Activated CD4-positive, alpha-beta T cell treated with anti-CD3 and anti-CD28 coated beads for 36 hours (primary cell): Measurements from ENCODE around the gene PRKG1. TPM values are rescaled to one million over a fixed set of nuclear protein-coding genes. Genes with fewer than 3 reads are reported as not detected.

ENCODE experiments used
- ATAC-seq: fragments of 200-7000 bp; cut with Tn5 transposase; one replicate; pipeline ENCODE4 v1.10.0; 2021; ENCODE audit warnings: mild to moderate bottlenecking, moderate library complexity
- CTCF ChIA-PET: fragments of 350-600 bp; sonication (Branson Sonifier 250); formaldehyde crosslinking; loops from one replicate; lab custom pipeline; 2021; ENCODE audit warnings: antibody characterized with exemption; lab: Charles Lee
- POLR2A ChIA-PET: fragments of 350-600 bp; sonication (Branson Sonifier 250); formaldehyde crosslinking; loops from one replicate; lab custom pipeline; 2021; ENCODE audit warnings: antibody characterized with exemption, inconsistent platforms; lab: Charles Lee
- DNase-seq: peaks from one replicate; pipeline ENCODE4 v3.0.0-alpha.2; 2020
- H3K27ac Mint-ChIP-seq: one replicate; pipeline ENCODE4 v1.8.0; 2021; ENCODE audit warnings: mixed read lengths
- H3K27me3 Mint-ChIP-seq: one replicate; pipeline ENCODE4 v1.8.0; 2021; ENCODE audit warnings: mixed read lengths
- H3K36me3 Mint-ChIP-seq: one replicate; pipeline ENCODE4 v1.8.0; 2021; ENCODE audit warnings: low read depth, mixed read lengths
- H3K4me1 Mint-ChIP-seq: one replicate; pipeline ENCODE4 v1.8.0; 2021; ENCODE audit warnings: mixed read lengths
- H3K4me3 Mint-ChIP-seq: one replicate; pipeline ENCODE4 v1.8.0; 2021; ENCODE audit warnings: mild to moderate bottlenecking, moderate library complexity, mixed read lengths
- H3K9me3 Mint-ChIP-seq: one replicate; pipeline ENCODE4 v1.8.0; 2021; ENCODE audit warnings: low read depth, mixed read lengths
- intact Hi-C, 2 experiments: fragments of 100-400 bp; cut with DNase I in 1 of 2; cut with micrococcal nuclease in 1 of 2; formaldehyde crosslinking; loops; one replicate each; pipeline versions ENCODE4 v1.14.2 to v1.15.1; 2022 to 2024; cut with DNase I, micrococcal nuclease
- total RNA-seq, 2 experiments: library from RNA; stranded (reverse); gene quantifications; one replicate each; pipeline ENCODE4 v1.2.3, GENCODE V29; 2021

Gene PRKG1
- total RNA-seq, 2 experiments from 2014 or later, result not detected

DNA sequence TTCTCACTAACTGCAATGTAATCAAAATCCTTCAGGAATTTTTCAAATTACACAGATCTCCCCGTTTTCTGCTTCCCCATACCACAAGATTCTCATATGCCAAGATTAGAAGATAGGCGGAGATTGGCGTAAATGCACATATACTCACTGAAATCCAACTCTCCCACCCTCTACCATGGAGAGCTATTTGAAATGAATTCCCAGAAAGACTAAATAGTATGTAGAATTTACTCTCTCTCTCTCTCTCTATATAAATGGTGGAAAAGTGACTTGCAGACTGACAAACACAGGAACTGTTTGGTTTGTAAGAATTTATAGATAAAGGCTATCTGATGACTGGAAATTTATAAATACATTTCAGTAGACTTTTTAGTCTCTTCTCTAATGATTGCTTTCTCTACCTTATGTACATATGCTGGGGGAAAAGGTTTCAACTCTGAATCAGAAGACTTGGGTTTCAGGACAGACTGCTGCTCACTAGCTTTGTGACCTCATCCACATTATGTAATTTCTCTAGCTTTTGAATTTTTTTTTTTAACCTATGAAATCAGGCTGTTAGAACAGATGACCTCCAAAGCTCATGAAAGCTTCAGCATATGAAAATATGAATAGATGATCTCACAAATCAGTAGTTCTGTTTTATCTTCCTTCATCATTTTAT, 692.9 kb downstream of the PRKG1 start:
- Mint-ChIP-seq H3K27ac (no peak overlapping the region), H3K4me3 (no peak overlapping the region), H3K27me3 (peaks cover 8% of the 10 kb centered on the region), H3K9me3 (peaks cover 6% of the 10 kb centered on the region), H3K36me3 (no peaks in the 10 kb centered on the region), H3K4me1 (no peaks in the 10 kb centered on the region)
- DNase-seq, result no peak
- POLR2A ChIA-PET, result interaction anchor here (0.5 kb wide), 1 partner anchor 949 kb away, joined by 3 read pairs; no protein-coding TSS in a partner anchor
- no peak for ATAC-seq
- CTCF ChIA-PET, result no interaction called here
- intact Hi-C loops, result no loop called here

DNA sequence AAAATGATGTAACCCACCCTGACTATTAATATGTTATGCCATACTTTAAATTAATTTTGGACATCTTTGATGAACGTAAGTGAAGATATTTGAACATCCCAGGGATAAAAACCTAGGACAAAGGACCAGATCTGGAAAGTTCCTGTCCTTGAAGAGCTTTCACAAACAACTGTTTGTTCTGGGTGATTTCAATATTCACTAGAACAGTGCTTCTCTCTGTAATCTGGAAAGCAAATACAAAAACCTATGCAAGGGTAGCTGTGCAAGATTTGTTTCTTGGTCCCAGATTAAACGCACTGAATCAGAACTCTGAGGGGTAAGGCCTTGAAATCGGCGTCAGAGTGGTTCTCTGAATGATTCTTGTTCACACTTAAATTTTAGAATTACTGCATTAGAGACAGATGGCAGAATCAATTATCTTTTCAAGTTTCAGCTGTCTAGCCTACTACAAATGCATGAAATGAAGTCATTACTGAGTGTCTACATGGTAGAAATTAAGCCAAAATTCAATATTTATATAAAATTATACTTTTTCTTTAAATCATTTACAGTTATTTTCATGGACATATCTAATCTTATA, 694.7 kb downstream of the PRKG1 start:
- Mint-ChIP-seq H3K27me3 (peaks cover 8% of the 10 kb centered on the region), H3K9me3 (peaks cover 6% of the 10 kb centered on the region), H3K4me3 (no peak overlapping the region), H3K36me3 (no peaks in the 10 kb centered on the region), H3K4me1 (no peaks in the 10 kb centered on the region), H3K27ac (no peak overlapping the region)
- intact Hi-C loops, result no loop called here
- ChIA-PET POLR2A (no interaction called here), CTCF (interaction anchor here (0.9 to 1.1 kb wide), 2 partner anchors 9 to 11 kb away, joined by 4 to 5 read pairs; no protein-coding TSS in a partner anchor)
- ATAC-seq, result no peak
- DNase-seq, result no peak

DNA sequence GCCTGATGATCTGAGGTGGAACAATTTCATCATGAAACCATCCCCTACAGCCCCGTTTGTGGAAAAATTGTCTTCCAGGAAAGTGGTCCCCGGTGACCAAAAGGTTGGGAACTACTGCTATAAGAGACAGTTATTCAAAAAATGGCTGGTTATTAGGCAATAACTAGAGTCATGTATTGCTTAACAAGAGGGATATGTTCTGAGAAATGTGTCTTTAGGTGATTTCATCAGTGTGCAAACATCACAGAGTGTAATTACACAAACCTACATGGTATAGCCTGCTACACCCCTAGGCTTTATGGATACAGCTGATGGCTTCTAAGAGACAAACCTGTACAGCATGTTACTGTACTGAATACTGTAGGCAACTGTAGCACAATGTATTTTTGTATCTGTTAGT, 696.4 kb downstream of the PRKG1 start:
- Mint-ChIP-seq H3K4me1 (no peaks in the 10 kb centered on the region), H3K36me3 (no peaks in the 10 kb centered on the region), H3K27me3 (peaks cover 6% of the 10 kb centered on the region), H3K27ac (no peak overlapping the region), H3K4me3 (no peak overlapping the region), H3K9me3 (peaks cover 6% of the 10 kb centered on the region)
- intact Hi-C loops, result no loop called here
- ATAC-seq, result no peak
- ChIA-PET POLR2A (no interaction called here), CTCF (no interaction called here)
- no peak for DNase-seq

DNA sequence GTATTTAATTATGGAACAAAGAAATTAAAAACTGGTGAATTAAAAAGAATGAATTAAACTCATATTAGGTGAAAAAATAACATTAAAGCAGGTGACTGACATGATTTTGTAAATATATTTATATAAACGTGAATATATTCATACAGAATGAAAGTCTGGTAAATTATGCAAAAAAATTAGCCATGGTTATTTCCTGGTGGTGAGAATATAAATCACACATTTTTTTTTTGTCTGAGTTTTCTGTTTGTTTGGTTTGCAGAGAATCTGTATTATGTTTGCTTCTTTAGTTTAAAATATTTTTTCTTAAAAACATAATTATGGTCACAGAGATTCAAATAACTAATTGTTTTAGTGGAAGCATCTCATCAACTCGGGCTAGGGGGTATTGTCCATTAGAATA, 698.1 kb downstream of the PRKG1 start:
- no peaks in the 10 kb centered on the region for H3K36me3 Mint-ChIP-seq
- CTCF ChIA-PET, result no interaction called here

DNA sequence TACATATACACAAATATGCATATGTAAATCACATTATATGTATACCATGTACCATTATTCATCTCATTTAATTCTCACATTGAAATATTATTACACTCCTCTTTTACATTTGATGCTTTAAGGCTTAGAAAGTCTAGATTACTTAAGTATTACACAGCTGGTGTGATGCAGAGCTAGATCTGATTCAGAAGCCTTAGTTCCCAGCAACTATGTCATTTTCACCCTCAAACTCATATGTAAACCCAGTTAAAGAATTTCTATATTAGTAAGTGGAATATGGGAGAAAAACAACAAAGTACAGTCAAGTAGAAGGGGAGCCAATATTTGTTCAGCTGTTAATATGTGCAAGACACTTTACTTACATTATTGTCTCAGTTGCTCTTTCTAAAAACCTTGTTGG, 699.4 kb downstream of the PRKG1 start:
- Mint-ChIP-seq H3K4me3 (no peak overlapping the region), H3K36me3 (no peaks in the 10 kb centered on the region), H3K27ac (no peak overlapping the region), H3K27me3 (peaks cover 2% of the 10 kb centered on the region), H3K9me3 (no peaks in the 10 kb centered on the region), H3K4me1 (no peaks in the 10 kb centered on the region)
- intact Hi-C loops, result no loop called here
- CTCF ChIA-PET, result interaction anchor here (1.9 kb wide), 1 partner anchor 73 kb away, joined by 5 read pairs; no protein-coding TSS in a partner anchor
- ATAC-seq, result peak; percentile 49
- POLR2A ChIA-PET, result interaction anchor here (0.6 to 0.7 kb wide), 2 partner anchors 37 to 325 kb away, joined by 3 read pairs; no protein-coding TSS in a partner anchor
- DNase-seq, result no peak

More for the DNA sequence above, 698.1 kb downstream of the PRKG1 start:
- no peaks in the 10 kb centered on the region for H3K4me1 Mint-ChIP-seq
- intact Hi-C loops, result no loop called here
- POLR2A ChIA-PET, result no interaction called here
- no peak for ATAC-seq
- no peak overlapping the region for H3K27ac Mint-ChIP-seq
- no peak overlapping the region for H3K4me3 Mint-ChIP-seq
- H3K27me3 Mint-ChIP-seq, result peaks cover 2% of the 10 kb centered on the region
- no peak for DNase-seq
- no peaks in the 10 kb centered on the region for H3K9me3 Mint-ChIP-seq

DNA sequence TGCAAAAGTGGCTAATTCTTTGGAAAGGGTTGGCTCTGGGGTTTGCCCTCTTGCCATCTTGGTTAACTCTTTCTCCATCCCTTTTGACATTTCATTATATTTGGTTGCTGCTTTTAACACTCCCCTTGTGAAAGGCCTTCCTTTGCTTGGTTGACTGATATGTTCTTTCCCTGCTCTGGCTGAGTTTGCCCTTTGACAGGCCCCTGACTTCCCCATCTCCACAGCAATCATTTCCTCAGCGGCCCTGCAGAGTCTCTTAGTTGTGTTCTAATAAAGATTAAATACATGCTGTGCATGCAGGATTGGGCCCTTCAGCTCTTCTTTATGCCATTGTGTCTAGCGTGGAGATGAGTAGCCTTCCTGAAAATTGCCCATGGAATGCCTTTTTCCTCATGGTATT, 709.7 kb downstream of the PRKG1 start:
- ATAC-seq (no peak), DNase-seq (no peak)
- Mint-ChIP-seq H3K27ac (no peak overlapping the region), H3K4me3 (no peak overlapping the region), H3K36me3 (no peaks in the 10 kb centered on the region), H3K27me3 (peaks cover 7% of the 10 kb centered on the region), H3K4me1 (no peaks in the 10 kb centered on the region), H3K9me3 (no peaks in the 10 kb centered on the region)
- ChIA-PET CTCF (no interaction called here), POLR2A (no interaction called here)
- intact Hi-C loops, result no loop called here

DNA sequence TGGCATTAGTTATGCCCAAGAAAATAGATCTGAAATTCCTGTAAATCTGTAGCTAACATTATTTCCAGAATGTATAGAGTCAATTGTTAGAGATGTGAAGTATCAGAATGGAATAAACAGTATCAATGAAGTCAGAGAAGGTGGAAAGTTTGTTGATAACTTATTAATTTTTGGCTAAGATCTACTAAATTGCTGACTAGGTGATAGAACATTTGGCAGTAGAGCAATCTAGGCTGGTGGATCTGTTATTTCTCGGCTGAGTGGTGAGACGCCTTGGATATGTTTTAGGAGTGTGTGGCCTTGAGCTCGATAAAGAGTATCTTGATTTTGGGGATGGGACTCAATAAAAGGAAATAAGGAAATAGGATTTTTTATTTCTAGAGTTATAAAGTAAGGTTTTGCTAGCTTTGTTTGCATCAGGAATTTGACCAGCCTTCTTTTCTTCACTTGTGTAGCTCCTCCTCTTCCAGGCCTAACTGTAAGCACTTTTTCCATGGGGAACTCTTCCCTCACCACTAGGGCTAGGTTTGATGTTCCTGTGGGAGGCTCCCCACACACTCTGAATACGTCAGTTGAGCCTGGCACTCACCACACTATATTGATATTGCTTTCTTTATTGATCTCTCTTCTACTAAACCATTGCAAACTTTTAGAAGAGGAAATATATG, 711.9 kb downstream of the PRKG1 start:
- H3K4me1 Mint-ChIP-seq, result no peaks in the 10 kb centered on the region
- no peaks in the 10 kb centered on the region for H3K9me3 Mint-ChIP-seq
- no peak for DNase-seq
- CTCF ChIA-PET, result no interaction called here
- ATAC-seq, result no peak
- H3K36me3 Mint-ChIP-seq, result no peaks in the 10 kb centered on the region
- POLR2A ChIA-PET, result no interaction called here
- H3K4me3 Mint-ChIP-seq, result no peak overlapping the region
- peaks cover 9% of the 10 kb centered on the region for H3K27me3 Mint-ChIP-seq
- intact Hi-C loops, result no loop called here
- no peak overlapping the region for H3K27ac Mint-ChIP-seq

DNA sequence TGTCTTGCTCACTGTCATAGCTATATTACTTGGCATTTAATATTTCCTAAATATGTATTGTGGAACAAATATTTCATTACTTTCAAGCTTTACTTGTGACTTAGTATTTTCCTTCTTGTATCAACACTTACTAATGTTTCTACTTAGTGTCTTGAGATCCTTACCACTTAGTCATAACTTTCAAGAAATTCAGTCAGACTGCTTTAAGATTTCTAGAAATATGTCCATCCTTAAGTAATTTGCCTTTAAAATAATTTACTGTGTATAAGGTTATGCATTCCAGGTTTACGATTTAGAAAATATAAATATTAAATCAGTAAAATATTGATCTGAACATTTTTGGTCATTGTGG, 712.4 kb downstream of the PRKG1 start:
- no peak for DNase-seq
- no peak overlapping the region for H3K27ac Mint-ChIP-seq
- peaks cover 3% of the 10 kb centered on the region for H3K9me3 Mint-ChIP-seq
- H3K27me3 Mint-ChIP-seq, result peaks cover 9% of the 10 kb centered on the region
- ChIA-PET CTCF (no interaction called here), POLR2A (no interaction called here)
- ATAC-seq, result no peak
- H3K4me3 Mint-ChIP-seq, result no peak overlapping the region
- H3K36me3 Mint-ChIP-seq, result no peaks in the 10 kb centered on the region
- H3K4me1 Mint-ChIP-seq, result no peaks in the 10 kb centered on the region
- intact Hi-C loops, result no loop called here

DNA sequence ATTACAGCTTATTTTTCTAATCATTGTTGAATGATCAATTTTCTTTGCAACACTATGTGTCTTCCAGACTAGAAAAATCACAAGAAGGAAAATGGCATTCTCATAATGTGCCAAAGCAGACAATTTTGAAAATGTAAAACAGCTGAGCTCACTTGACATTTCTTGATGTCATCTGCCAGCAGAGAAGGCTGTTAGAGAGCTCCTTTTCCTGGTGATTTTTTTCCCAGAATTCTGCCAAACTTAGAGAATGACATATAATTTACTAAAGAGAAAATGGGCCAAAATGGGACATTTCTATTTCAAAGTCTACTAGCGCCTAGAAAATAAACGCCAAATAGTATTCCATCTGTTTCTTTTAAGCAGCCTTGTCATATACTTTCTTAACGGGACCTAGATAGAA, 714.0 kb downstream of the PRKG1 start:
- DNase-seq (no peak), ATAC-seq (no peak)
- Mint-ChIP-seq H3K36me3 (no peaks in the 10 kb centered on the region), H3K9me3 (peaks cover 9% of the 10 kb centered on the region), H3K4me3 (no peak overlapping the region), H3K4me1 (no peaks in the 10 kb centered on the region), H3K27ac (no peak overlapping the region), H3K27me3 (peaks cover 7% of the 10 kb centered on the region)
- intact Hi-C loops, result loop anchor here in 1 of 2 experiments (2.0 kb wide), 1 partner anchor 45 kb away; no protein-coding TSS in a partner anchor
- ChIA-PET CTCF (no interaction called here), POLR2A (no interaction called here)

DNA sequence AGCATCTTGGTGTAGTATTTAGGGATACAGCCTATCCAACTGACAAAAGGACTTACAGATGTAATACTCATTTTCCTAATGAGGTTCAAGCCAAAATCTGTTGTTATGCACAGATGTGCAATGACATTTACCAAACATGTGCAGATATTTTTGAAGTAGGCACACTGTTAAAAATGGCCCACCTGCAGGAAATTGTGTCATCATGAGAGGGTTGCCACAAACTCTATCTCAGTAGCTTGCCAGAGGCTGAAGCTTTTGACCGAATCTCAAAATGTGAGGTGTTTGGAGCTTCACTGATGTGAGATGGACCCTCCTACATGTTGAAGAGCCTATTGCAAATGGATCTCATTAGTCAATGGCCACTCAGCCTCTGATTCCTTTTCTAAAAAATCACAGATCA, 714.8 kb downstream of the PRKG1 start:
- CTCF ChIA-PET, result interaction anchor here (0.6 kb wide), 1 partner anchor 222 kb away, joined by 3 read pairs; no protein-coding TSS in a partner anchor
- POLR2A ChIA-PET, result no interaction called here
- Mint-ChIP-seq H3K9me3 (peaks cover 12% of the 10 kb centered on the region), H3K4me3 (no peak overlapping the region), H3K4me1 (no peaks in the 10 kb centered on the region), H3K27ac (no peak overlapping the region), H3K36me3 (no peaks in the 10 kb centered on the region), H3K27me3 (peaks cover 7% of the 10 kb centered on the region)
- DNase-seq, result no peak
- no peak for ATAC-seq
- intact Hi-C loops, result loop anchor here in 1 of 2 experiments (2.0 kb wide), 1 partner anchor 44 kb away; no protein-coding TSS in a partner anchor

DNA sequence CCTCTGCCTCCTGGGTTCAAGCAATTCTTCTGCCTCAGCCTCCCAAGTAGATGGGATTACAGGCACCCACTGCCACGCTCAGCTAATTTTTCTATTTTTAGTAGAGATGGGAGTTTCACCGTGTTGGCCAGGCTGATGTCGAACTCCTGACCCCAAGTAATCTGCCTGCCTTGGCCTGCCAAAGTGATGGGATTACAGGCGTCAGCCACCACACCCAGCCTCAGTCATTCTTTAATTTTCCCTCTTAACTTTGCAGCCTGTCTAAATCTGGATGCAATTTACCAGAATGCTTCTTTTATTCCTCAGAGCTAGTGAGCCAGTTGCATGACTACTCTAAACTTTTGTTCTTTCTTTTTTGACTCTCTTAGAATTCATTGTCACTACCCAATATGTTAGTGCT, 715.6 kb downstream of the PRKG1 start:
- Mint-ChIP-seq H3K27ac (no peak overlapping the region), H3K27me3 (peaks cover 7% of the 10 kb centered on the region), H3K4me3 (no peak overlapping the region), H3K9me3 (peaks cover 12% of the 10 kb centered on the region), H3K4me1 (no peaks in the 10 kb centered on the region), H3K36me3 (no peaks in the 10 kb centered on the region)
- intact Hi-C loops, result loop anchor here in 1 of 2 experiments (2.0 kb wide), 1 partner anchor 43 kb away; no protein-coding TSS in a partner anchor
- ChIA-PET POLR2A (no interaction called here), CTCF (no interaction called here)
- DNase-seq (no peak), ATAC-seq (no peak)

DNA sequence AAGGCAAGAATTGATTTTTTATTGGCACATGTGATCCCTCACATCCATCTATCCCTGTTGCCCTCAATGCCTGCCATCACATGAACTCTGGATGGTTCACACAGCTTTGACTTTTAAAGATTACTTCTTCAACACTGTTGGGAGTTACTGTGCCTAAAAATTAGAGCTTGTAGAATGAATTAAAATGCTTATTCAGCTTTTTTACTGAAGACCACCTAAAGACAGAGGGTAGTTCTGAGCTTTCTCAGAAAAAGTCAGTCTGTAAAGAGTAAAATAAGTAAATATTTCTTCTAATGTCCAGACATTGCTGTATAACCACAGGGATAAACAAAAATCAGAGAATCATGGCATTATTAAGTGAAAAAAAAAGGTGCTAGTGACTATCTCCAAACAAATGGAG, 718.4 kb downstream of the PRKG1 start:
- no peaks in the 10 kb centered on the region for H3K36me3 Mint-ChIP-seq
- intact Hi-C loops, result no loop called here
- no peak overlapping the region for H3K4me3 Mint-ChIP-seq
- CTCF ChIA-PET, result no interaction called here
- peaks cover 8% of the 10 kb centered on the region for H3K27me3 Mint-ChIP-seq
- no peak for ATAC-seq
- H3K27ac Mint-ChIP-seq, result no peak overlapping the region
- POLR2A ChIA-PET, result no interaction called here
- no peaks in the 10 kb centered on the region for H3K4me1 Mint-ChIP-seq
- DNase-seq, result no peak
- peaks cover 12% of the 10 kb centered on the region for H3K9me3 Mint-ChIP-seq
